Measurements from ENCODE around the gene RBM33.

The RBM33 gene

GRCh38 chr7:155819186-155819585 is 174.7 kb downstream of the RBM33 start:
- intact Hi-C loops (cut with DNase I): no loop called here
- no peak for DNase-seq

- no peak for DNase-seq
- intact Hi-C loops (cut with DNase I): no loop called here
These were observed 175.8 kb downstream of the RBM33 start for GRCh38 chr7:155820246-155820645.

GRCh38 chr7:155820788-155821187 is 176.3 kb downstream of the RBM33 start:
- no peak for DNase-seq
- intact Hi-C loops (cut with DNase I): no loop called here

- DNase-seq: no peak
- intact Hi-C loops (cut with DNase I): no loop called here
These were observed 177.4 kb downstream of the RBM33 start for GRCh38 chr7:155821851-155822250.

- intact Hi-C loops (cut with DNase I): no loop called here
- DNase-seq: no peak
These were observed 179.9 kb downstream of the RBM33 start for GRCh38 chr7:155824227-155824886.

GRCh38 chr7:155825336-155825735 is 180.9 kb downstream of the RBM33 start:
- no peak for DNase-seq
- intact Hi-C loops (cut with DNase I): no loop called here

- intact Hi-C loops (cut with DNase I): no loop called here
- DNase-seq: no peak
These were observed 185.5 kb downstream of the RBM33 start for GRCh38 chr7:155829796-155830470.

Measured in head of caudate nucleus (tissue), 42 donors.